Measurements from ENCODE around the gene FAM167B. TPM values are rescaled to one million over a fixed set of nuclear protein-coding genes. Genes with fewer than 3 reads are reported as not detected.
"Not testable (repeated sequence)": the region's sequence is repeated elsewhere in the genome, so short reads cannot be mapped to it uniquely, and the experiment has no call there.

FAM167B gene
- total and polyA plus RNA-seq, 9 donors: 1.5 to 7.8 (median 3.2) TPM; not detected in 1

DNA sequence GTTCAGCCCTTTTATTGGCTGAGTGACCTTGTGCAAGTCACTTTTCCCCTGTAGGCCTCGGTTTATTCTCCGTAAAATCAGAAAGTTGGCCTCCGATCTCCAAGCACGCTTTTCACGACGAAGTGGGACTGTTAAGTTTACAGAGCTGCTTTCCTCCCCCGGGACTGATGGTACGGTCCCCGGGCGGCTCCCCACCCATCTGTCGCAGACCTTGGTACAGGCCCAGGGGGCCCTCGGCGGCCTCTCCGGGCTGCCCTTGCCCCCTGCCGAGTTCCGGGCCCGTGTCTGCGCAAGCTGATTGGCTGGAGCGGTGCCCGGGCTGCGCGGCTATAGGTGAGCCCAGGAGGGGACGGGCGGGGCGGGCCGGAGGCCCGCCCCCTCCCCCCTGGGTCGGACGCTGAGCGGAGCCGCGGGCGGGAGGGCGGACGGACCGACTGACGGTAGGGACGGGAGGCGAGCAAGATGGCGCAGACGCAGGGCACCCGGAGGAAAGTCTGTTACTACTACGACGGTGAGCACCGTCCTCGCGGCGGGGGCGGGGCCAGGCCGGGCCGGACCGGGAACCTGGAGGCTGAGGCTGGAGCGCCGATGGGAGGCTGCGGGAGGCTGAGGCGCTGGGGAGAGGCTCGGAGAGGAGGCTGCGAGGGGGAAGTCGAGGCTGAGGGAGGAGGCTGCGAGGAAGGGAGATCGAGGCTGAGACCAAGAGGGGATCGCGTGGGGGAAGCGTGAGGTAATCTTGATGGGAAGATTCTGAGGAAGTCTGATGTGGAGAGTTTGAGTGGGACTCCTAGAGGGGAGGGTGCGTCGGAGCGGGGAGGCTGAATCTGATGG is 44.9 kb downstream of the FAM167B start, which contains the start of gene HDAC1:
Gene HDAC1, plus strand, starts transcription at position 376 of the 831 bp plus-strand sequence. Its CDS starts 87 bp downstream, at position 463.
- intact Hi-C loops (cut with DNase I): no loop called here
- H3K27me3 ChIP-seq: no peaks in the 10 kb centered on the region
- no peaks in the 10 kb centered on the region for H3K9me3 ChIP-seq
- H3K27ac ChIP-seq: peak within 1 kb of the TSS; percentile 61 to 72
- no peaks in the 10 kb centered on the region for H3K36me3 ChIP-seq
- H3K4me3 ChIP-seq: peak within 1 kb of the TSS; percentile 90
- no peaks in the 10 kb centered on the region for H3K4me1 ChIP-seq (ENCODE audit: insufficient read depth)
- DNase-seq: peak; percentile 93 to 97 (median 96)
- 0 to 1% (median 1%) methylated on average over 57 to 66 of the region's 67 CpGs for WGBS, 3 donors
- TF ChIP-seq POLR2A (IDR thresholded peaks at IDR 0.05) (peak; percentile 30), CTCF (IDR thresholded peaks at IDR 0.05) (no peak)

GRCh38 chr1:32298211-32298610 is 51.2 kb downstream of the FAM167B start:
- H3K36me3 ChIP-seq; DNase-seq; H3K27ac ChIP-seq; H3K27me3 ChIP-seq; H3K4me3 ChIP-seq; H3K4me1 ChIP-seq (ENCODE audit: insufficient read depth); H3K9me3 ChIP-seq; intact Hi-C loops (cut with DNase I): not testable (repeated sequence)
- 95 to 96% (median 95%) methylated on average over 16 of the region's 16 CpGs for WGBS, 3 donors

Small RNA genes lying within 50 kb of the gene (small RNA-seq; reads per million reads assigned to genes)
- not detected for gene RF00017
- not detected for gene RF00019

Other genes with a start within 250 kb of the FAM167B start
- gene KHDRBS1, start 233.4 kb upstream of the FAM167B start, total RNA-seq: 100 to 1,000 TPM in 5 of 7 donors, 10 to 100 TPM in 2; 84.3 to 184 (median 164) TPM
- 100 to 1,000 TPM; 137 to 138 TPM for gene KHDRBS1, start 233.4 kb upstream of the FAM167B start, polyA plus RNA-seq
- 10 to 100 TPM in 5 of 7 donors, 1 to 10 TPM in 2; 3.0 to 23.5 (median 15.2) TPM for gene TMEM39B, start 174.3 kb upstream of the FAM167B start, total RNA-seq
- gene TMEM39B, start 174.3 kb upstream of the FAM167B start, polyA plus RNA-seq: 10 to 100 TPM in 1 of 2 donors, 1 to 10 TPM in 1; 7.4 to 16.1 TPM
- 10 to 100 TPM; 18.4 to 57.7 (median 47.7) TPM for gene KPNA6, start 139.2 kb upstream of the FAM167B start, total RNA-seq
- 10 to 100 TPM in 1 of 2 donors, 1 to 10 TPM in 1; 9.3 to 26.9 TPM for gene KPNA6, start 139.2 kb upstream of the FAM167B start, polyA plus RNA-seq
- 10 to 100 TPM; 24.3 to 71.9 (median 50.0) TPM for gene TXLNA, start 67.5 kb upstream of the FAM167B start, total RNA-seq
- gene TXLNA, start 67.5 kb upstream of the FAM167B start, polyA plus RNA-seq: 10 to 100 TPM; 23.9 to 33.2 TPM
- gene CCDC28B, start 46.6 kb upstream of the FAM167B start, total RNA-seq: 1 to 10 TPM; 3.2 to 9.4 (median 6.2) TPM
- gene CCDC28B, start 46.6 kb upstream of the FAM167B start, polyA plus RNA-seq: 1 to 10 TPM; 2.3 to 6.8 TPM
- 1 to 10 TPM; 2.3 to 3.6 (median 2.6) TPM for gene IQCC, start 41.6 kb upstream of the FAM167B start, total RNA-seq
- 1 to 10 TPM; 2.3 to 4.7 TPM for gene IQCC, start 41.6 kb upstream of the FAM167B start, polyA plus RNA-seq
- gene DCDC2B, start 38.1 kb upstream of the FAM167B start, total RNA-seq: 10 to 100 TPM in 1 of 7 donors, 1 to 10 TPM in 1, under 1 TPM in 2, not detected in 3; 0.22 to 13.3 (median 0.99) TPM
- under 1 TPM in 1 of 2 donors, not detected in 1; 0.05 TPM for gene DCDC2B, start 38.1 kb upstream of the FAM167B start, polyA plus RNA-seq
- gene TMEM234, start 24.9 kb upstream of the FAM167B start, total RNA-seq: 10 to 100 TPM; 11.6 to 34.6 (median 24.6) TPM
- gene TMEM234, start 24.9 kb upstream of the FAM167B start, polyA plus RNA-seq: 10 to 100 TPM in 1 of 2 donors, 1 to 10 TPM in 1; 9.4 to 13.8 TPM
- gene EIF3I, start 24.8 kb upstream of the FAM167B start, total RNA-seq: 100 to 1,000 TPM; 140 to 194 (median 161) TPM
- gene EIF3I, start 24.8 kb upstream of the FAM167B start, polyA plus RNA-seq: 100 to 1,000 TPM; 189 to 272 TPM
- 1 to 10 TPM in 3 of 7 donors, under 1 TPM in 4; 0.35 to 1.4 (median 0.92) TPM for gene LCK, start 4.0 kb downstream of the FAM167B start, total RNA-seq
- 1 to 10 TPM in 1 of 2 donors, under 1 TPM in 1; 0.69 to 2.8 TPM for gene LCK, start 4.0 kb downstream of the FAM167B start, polyA plus RNA-seq
- 100 to 1,000 TPM in 1 of 7 donors, 10 to 100 TPM in 6; 52.9 to 107 (median 89.2) TPM for gene HDAC1, start 44.9 kb downstream of the FAM167B start, total RNA-seq
- gene HDAC1, start 44.9 kb downstream of the FAM167B start, polyA plus RNA-seq: 100 to 1,000 TPM in 1 of 2 donors, 10 to 100 TPM in 1; 66.7 to 101 TPM
- 100 to 1,000 TPM; 105 to 667 (median 335) TPM for gene MARCKSL1, start 89.0 kb downstream of the FAM167B start, total RNA-seq
- gene MARCKSL1, start 89.0 kb downstream of the FAM167B start, polyA plus RNA-seq: 100 to 1,000 TPM; 226 to 268 TPM
- 10 to 100 TPM in 6 of 7 donors, 1 to 10 TPM in 1; 9.1 to 27.0 (median 15.5) TPM for gene FAM229A, start 115.3 kb downstream of the FAM167B start, total RNA-seq
- 10 to 100 TPM in 1 of 2 donors, 1 to 10 TPM in 1; 3.0 to 13.2 TPM for gene FAM229A, start 115.3 kb downstream of the FAM167B start, polyA plus RNA-seq
- gene TSSK3, start 115.3 kb downstream of the FAM167B start, total RNA-seq: 10 to 100 TPM in 1 of 7 donors, 1 to 10 TPM in 6; 2.5 to 12.4 (median 4.0) TPM
- gene TSSK3, start 115.3 kb downstream of the FAM167B start, polyA plus RNA-seq: 1 to 10 TPM in 1 of 2 donors, under 1 TPM in 1; 0.78 to 4.2 TPM
- gene BSDC1, start 147.2 kb downstream of the FAM167B start, total RNA-seq: 100 to 1,000 TPM in 1 of 7 donors, 10 to 100 TPM in 6; 54.9 to 107 (median 73.0) TPM
- 10 to 100 TPM; 60.5 to 60.7 TPM for gene BSDC1, start 147.2 kb downstream of the FAM167B start, polyA plus RNA-seq
- gene ZBTB8B, start 217.8 kb downstream of the FAM167B start, total RNA-seq: under 1 TPM; under 0.01 to 0.18 (median 0.10) TPM
- under 1 TPM; 0.04 to 0.10 TPM for gene ZBTB8B, start 217.8 kb downstream of the FAM167B start, polyA plus RNA-seq

Data from ovary (tissue), 9 donors.